ENCODE results near the gene UQCRHL. TPM values are rescaled to one million over a fixed set of nuclear protein-coding genes. Genes with fewer than 3 reads are reported as not detected.

The UQCRHL gene
- total RNA-seq, 1 donor from 2014 or later, result 3.5 TPM

- peaks cover 21% of the 10 kb centered on the region for H3K36me3 Mint-ChIP-seq
- H3K27ac Mint-ChIP-seq, result peak overlapping the region; percentile 83
- H3K27me3 Mint-ChIP-seq (ENCODE audit: low read depth), result no peaks in the 10 kb centered on the region
- TF ChIP-seq, protein P1, sequence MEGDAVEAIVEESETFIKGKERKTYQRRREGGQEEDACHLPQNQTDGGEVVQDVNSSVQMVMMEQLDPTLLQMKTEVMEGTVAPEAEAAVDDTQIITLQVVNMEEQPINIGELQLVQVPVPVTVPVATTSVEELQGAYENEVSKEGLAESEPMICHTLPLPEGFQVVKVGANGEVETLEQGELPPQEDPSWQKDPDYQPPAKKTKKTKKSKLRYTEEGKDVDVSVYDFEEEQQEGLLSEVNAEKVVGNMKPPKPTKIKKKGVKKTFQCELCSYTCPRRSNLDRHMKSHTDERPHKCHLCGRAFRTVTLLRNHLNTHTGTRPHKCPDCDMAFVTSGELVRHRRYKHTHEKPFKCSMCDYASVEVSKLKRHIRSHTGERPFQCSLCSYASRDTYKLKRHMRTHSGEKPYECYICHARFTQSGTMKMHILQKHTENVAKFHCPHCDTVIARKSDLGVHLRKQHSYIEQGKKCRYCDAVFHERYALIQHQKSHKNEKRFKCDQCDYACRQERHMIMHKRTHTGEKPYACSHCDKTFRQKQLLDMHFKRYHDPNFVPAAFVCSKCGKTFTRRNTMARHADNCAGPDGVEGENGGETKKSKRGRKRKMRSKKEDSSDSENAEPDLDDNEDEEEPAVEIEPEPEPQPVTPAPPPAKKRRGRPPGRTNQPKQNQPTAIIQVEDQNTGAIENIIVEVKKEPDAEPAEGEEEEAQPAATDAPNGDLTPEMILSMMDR (IDR thresholded peaks at IDR 0.05; ENCODE audit: unreplicated experiment), result no peak
- DNase-seq (ENCODE audit: low spot score in 2 of 2, unreplicated experiment in 2 of 2), result no peak
- peaks cover 32% of the 10 kb centered on the region for H3K4me1 Mint-ChIP-seq
- H3K9me3 Mint-ChIP-seq, result no peaks in the 10 kb centered on the region
- peak overlapping the region; percentile 87 for H3K4me3 Mint-ChIP-seq
Measured at GRCh38 chr1:15761366-15762128, 45.9 kb downstream of the UQCRHL start.

GRCh38 chr1:15760520-15761211, 46.8 kb downstream of the UQCRHL start:
- H3K4me3 Mint-ChIP-seq, result peak overlapping the region; percentile 87
- H3K27me3 Mint-ChIP-seq (ENCODE audit: low read depth), result no peaks in the 10 kb centered on the region
- no peak for DNase-seq (ENCODE audit: low spot score in 2 of 2, unreplicated experiment in 2 of 2)
- no peaks in the 10 kb centered on the region for H3K9me3 Mint-ChIP-seq
- peaks cover 16% of the 10 kb centered on the region for H3K36me3 Mint-ChIP-seq
- H3K27ac Mint-ChIP-seq, result peak overlapping the region; percentile 83
- peaks cover 32% of the 10 kb centered on the region for H3K4me1 Mint-ChIP-seq
- TF ChIP-seq, protein P1 (IDR thresholded peaks at IDR 0.05; ENCODE audit: unreplicated experiment), result no peak

DNA sequence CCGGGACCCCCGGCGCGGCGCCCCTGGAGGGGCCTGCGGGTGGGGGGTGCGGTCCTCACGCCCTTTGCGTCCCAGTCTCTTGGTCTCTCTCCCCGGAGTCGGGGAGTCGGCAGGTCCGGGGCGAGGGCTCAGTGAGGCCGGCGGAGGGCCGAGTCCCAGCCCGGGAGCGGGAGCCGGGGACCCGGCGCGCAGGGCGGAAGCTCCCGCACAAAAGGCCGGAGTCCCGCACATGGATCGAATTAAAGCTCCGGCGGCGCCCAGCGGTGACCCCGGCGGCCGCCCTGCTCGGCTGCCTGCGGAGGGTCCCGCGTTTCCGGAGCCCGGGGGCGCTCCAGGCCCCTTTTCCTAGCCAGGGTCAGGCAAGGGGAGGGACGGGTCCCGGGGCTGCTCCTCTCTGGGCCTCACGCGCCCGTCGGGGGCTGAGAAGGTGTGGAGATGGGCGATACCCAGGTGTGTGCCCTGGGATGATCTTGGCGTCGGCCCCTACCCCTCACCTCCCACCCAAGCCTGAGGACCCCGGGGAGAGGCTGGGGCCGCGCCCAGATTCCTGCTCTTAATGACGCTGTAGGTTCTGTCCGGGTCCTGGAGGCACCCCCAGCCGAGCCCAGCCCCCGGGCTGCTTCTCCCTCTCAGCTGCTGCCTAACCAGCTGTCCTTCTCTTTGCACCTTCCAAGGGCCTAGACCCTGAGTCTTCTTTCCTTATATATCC, 48.3 kb downstream of the UQCRHL start:
- Mint-ChIP-seq H3K4me1 (peaks cover 32% of the 10 kb centered on the region), H3K4me3 (peak overlapping the region; percentile 87), H3K9me3 (no peaks in the 10 kb centered on the region), H3K27ac (peak overlapping the region; percentile 93), H3K36me3 (peaks cover 5% of the 10 kb centered on the region), H3K27me3 (ENCODE audit: low read depth) (no peaks in the 10 kb centered on the region)
- DNase-seq (ENCODE audit: low spot score in 2 of 2, unreplicated experiment in 2 of 2), result peak in 1 of 2 experiments; percentile 57
- TF ChIP-seq, protein P1 (IDR thresholded peaks at IDR 0.05; ENCODE audit: unreplicated experiment), result no peak

GRCh38 chr1:15758343-15758931, 49.0 kb downstream of the UQCRHL start, which contains the start of gene FBLIM1:
FBLIM1 (plus strand) TSS chr1:15758795; CDS start chr1:15764984, 6,189 bp downstream.
- DNase-seq (ENCODE audit: low spot score in 2 of 2, unreplicated experiment in 2 of 2), result peak in 1 of 2 experiments; percentile 62
- no peaks in the 10 kb centered on the region for H3K27me3 Mint-ChIP-seq (ENCODE audit: low read depth)
- H3K27ac Mint-ChIP-seq, result peak within 1 kb of the TSS; percentile 94
- H3K4me3 Mint-ChIP-seq, result peak within 1 kb of the TSS; percentile 87
- peaks cover 2% of the 10 kb centered on the region for H3K36me3 Mint-ChIP-seq
- TF ChIP-seq, protein P1 (IDR thresholded peaks at IDR 0.05; ENCODE audit: unreplicated experiment), result no peak
- peaks cover 32% of the 10 kb centered on the region for H3K4me1 Mint-ChIP-seq
- no peaks in the 10 kb centered on the region for H3K9me3 Mint-ChIP-seq

- Mint-ChIP-seq H3K27ac (peak overlapping the region; percentile 94), H3K9me3 (no peaks in the 10 kb centered on the region), H3K36me3 (peaks cover 2% of the 10 kb centered on the region), H3K27me3 (ENCODE audit: low read depth) (no peaks in the 10 kb centered on the region), H3K4me1 (peaks cover 31% of the 10 kb centered on the region), H3K4me3 (peak overlapping the region; percentile 83)
- no peak for DNase-seq (ENCODE audit: low spot score in 2 of 2, unreplicated experiment in 2 of 2)
- TF ChIP-seq, protein P1 (IDR thresholded peaks at IDR 0.05; ENCODE audit: unreplicated experiment), result no peak
Measured at GRCh38 chr1:15757575-15758342, 49.7 kb downstream of the UQCRHL start.
